ENCODE measurements around the gene IL1F10. TPM values are rescaled to one million over a fixed set of nuclear protein-coding genes. Genes with fewer than 3 reads are reported as not detected.

The IL1F10 gene
- total RNA-seq, 2 experiments from 2014 or later: not detected

DNA sequence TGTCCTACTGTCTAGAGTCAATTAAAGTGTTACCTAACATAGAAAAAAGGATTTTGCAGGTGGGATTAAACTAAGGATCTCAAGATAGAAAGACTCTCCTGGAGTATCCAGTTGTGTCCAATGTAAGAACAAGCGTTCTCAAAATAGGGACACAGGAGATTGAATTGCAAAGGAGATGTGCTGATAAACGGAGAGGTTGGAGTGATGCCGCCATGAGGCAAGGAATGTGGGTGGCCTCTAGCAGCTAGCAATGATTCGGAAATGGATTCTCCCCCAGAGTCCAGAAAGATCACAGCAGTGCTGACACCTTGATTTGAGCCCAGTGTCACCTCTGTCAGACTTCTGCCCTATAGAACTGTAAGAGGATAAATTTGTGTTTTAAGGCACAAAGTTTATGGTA, 35.5 kb downstream of the IL1F10 start:
- no peaks in the 10 kb centered on the region for H3K9me3 ChIP-seq (ENCODE audit: low read length)
- H3K36me3 ChIP-seq (ENCODE audit: insufficient read depth, low read length): no peaks in the 10 kb centered on the region
- TF ChIP-seq, protein P1, sequence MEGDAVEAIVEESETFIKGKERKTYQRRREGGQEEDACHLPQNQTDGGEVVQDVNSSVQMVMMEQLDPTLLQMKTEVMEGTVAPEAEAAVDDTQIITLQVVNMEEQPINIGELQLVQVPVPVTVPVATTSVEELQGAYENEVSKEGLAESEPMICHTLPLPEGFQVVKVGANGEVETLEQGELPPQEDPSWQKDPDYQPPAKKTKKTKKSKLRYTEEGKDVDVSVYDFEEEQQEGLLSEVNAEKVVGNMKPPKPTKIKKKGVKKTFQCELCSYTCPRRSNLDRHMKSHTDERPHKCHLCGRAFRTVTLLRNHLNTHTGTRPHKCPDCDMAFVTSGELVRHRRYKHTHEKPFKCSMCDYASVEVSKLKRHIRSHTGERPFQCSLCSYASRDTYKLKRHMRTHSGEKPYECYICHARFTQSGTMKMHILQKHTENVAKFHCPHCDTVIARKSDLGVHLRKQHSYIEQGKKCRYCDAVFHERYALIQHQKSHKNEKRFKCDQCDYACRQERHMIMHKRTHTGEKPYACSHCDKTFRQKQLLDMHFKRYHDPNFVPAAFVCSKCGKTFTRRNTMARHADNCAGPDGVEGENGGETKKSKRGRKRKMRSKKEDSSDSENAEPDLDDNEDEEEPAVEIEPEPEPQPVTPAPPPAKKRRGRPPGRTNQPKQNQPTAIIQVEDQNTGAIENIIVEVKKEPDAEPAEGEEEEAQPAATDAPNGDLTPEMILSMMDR (conservative IDR thresholded peaks at IDR 0.05; ENCODE audit: low read length): no peak
- no peak for TF ChIP-seq EZH2phosphoT487 (IDR thresholded peaks at IDR 0.05; ENCODE audit: borderline replicate concordance, low read depth, low read length)
- intact Hi-C loops (cut with micrococcal nuclease; ENCODE audit: unreplicated experiment): no loop called here
- ChIA-PET POLR2A (no interaction called here), CTCF (ENCODE audit: unreplicated experiment) (no interaction called here)
- no TSS peak for BruUV-seq (replicated peaks)
- H3K27ac ChIP-seq (ENCODE audit: low read depth, low read length, poor library complexity, severe bottlenecking): no peak overlapping the region
- H3K4me2 ChIP-seq (ENCODE audit: low read length): no peak overlapping the region
- H3K79me2 ChIP-seq (ENCODE audit: insufficient read depth, low read depth, low read length): no peaks in the 10 kb centered on the region
- no peaks in the 10 kb centered on the region for H4K20me1 ChIP-seq (ENCODE audit: insufficient read depth, low read length)
- H3K4me1 ChIP-seq (ENCODE audit: insufficient read depth, low read length, poor library complexity, severe bottlenecking): no peaks in the 10 kb centered on the region
- no peaks in the 10 kb centered on the region for H3K9me2 ChIP-seq (ENCODE audit: insufficient read depth, low read length)
- no peak overlapping the region for H3K4me3 ChIP-seq (ENCODE audit: low read depth, low read length, poor library complexity, severe bottlenecking)
- no peak overlapping the region for H2AFZ ChIP-seq (ENCODE audit: low read length)
- DNase-seq (ENCODE audit: low spot score): no peak

DNA sequence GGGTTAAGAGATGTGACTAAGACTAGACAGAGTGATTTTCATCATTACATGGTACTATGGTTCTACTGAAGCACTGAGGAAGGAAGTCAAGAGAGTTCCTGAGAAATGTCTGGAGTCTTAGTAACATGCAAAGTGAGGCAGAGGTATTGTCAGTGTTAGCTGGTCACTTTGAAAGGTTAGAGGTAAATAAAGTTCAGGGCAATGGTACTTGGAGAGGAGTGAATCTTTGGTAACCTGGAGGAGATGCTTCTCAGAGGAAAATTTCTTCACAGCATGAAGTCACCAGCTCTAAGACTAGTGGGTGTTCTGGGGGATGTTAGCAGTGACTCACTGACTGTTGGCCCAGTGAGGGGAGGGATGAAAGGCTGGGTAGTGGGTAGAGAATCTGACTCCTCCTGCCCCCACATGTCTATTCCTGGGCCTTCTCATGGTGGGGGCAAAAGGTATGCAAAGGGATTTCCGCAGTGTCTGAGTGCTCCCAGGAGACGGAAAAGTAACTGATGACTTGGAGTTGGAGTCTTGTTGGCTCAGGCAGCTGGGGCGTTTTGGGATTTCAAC, 36.4 kb downstream of the IL1F10 start:
- Histone ChIP-seq H3K27ac (ENCODE audit: low read depth, low read length, poor library complexity, severe bottlenecking) (no peak overlapping the region), H3K36me3 (ENCODE audit: insufficient read depth, low read length) (no peaks in the 10 kb centered on the region), H3K9me2 (ENCODE audit: insufficient read depth, low read length) (no peaks in the 10 kb centered on the region), H3K79me2 (ENCODE audit: insufficient read depth, low read depth, low read length) (no peaks in the 10 kb centered on the region), H3K4me1 (ENCODE audit: insufficient read depth, low read length, poor library complexity, severe bottlenecking) (no peaks in the 10 kb centered on the region), H3K9me3 (ENCODE audit: low read length) (no peaks in the 10 kb centered on the region), H3K4me3 (ENCODE audit: low read depth, low read length, poor library complexity, severe bottlenecking) (no peak overlapping the region), H2AFZ (ENCODE audit: low read length) (no peak overlapping the region), H4K20me1 (ENCODE audit: insufficient read depth, low read length) (no peaks in the 10 kb centered on the region), H3K4me2 (ENCODE audit: low read length) (no peak overlapping the region)
- no TSS peak for BruUV-seq (replicated peaks)
- DNase-seq (ENCODE audit: low spot score): no peak
- CTCF ChIA-PET (ENCODE audit: unreplicated experiment): no interaction called here
- intact Hi-C loops (cut with micrococcal nuclease; ENCODE audit: unreplicated experiment): no loop called here
- TF ChIP-seq, protein P1 (conservative IDR thresholded peaks at IDR 0.05; ENCODE audit: low read length): no peak
- TF ChIP-seq EZH2phosphoT487 (IDR thresholded peaks at IDR 0.05; ENCODE audit: borderline replicate concordance, low read depth, low read length): no peak
- POLR2A ChIA-PET: no interaction called here

DNA sequence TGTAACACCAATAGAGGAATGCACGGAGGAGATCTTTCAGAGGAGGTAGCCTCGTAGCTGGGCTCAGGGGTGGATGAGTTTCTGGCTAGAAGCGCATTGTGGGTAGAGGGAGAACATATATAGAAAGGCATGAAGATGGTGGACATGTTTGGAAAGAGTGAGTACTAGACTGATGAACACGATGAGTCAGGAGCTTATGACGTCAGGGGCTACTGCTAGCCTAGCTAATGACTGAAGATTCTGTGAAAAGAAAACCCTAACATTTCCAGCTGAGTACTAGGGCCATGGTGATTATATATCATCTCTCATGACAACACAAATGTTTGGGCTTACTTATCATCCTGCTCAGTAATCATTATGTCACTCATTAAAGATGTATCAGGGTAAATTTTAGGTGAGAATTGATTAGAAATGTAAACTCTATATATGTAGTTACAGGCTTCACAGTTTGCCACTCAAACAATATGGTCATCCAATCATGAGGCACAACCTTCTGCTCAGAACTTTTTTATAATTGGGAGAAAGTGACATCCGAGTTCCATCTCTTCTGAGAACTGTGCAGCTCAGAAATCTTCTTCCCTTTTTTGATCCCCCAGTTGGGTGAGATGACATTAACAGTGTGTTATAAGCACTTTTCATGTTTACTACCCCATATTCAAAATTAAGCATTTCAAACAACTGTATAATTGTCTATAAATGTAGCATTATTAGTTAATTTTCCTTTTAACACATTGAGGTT, 37.4 kb downstream of the IL1F10 start:
- no TSS peak for BruUV-seq (replicated peaks)
- Histone ChIP-seq H3K4me3 (ENCODE audit: low read depth, low read length, poor library complexity, severe bottlenecking) (no peak overlapping the region), H3K79me2 (ENCODE audit: insufficient read depth, low read depth, low read length) (no peaks in the 10 kb centered on the region), H3K36me3 (ENCODE audit: insufficient read depth, low read length) (no peaks in the 10 kb centered on the region), H2AFZ (ENCODE audit: low read length) (no peak overlapping the region), H3K27ac (ENCODE audit: low read depth, low read length, poor library complexity, severe bottlenecking) (no peak overlapping the region), H3K4me1 (ENCODE audit: insufficient read depth, low read length, poor library complexity, severe bottlenecking) (no peaks in the 10 kb centered on the region), H3K4me2 (ENCODE audit: low read length) (no peak overlapping the region), H4K20me1 (ENCODE audit: insufficient read depth, low read length) (no peaks in the 10 kb centered on the region), H3K9me2 (ENCODE audit: insufficient read depth, low read length) (no peaks in the 10 kb centered on the region), H3K9me3 (ENCODE audit: low read length) (no peaks in the 10 kb centered on the region)
- ChIA-PET POLR2A (no interaction called here), CTCF (ENCODE audit: unreplicated experiment) (no interaction called here)
- no peak for DNase-seq (ENCODE audit: low spot score)
- TF ChIP-seq, protein P1 (conservative IDR thresholded peaks at IDR 0.05; ENCODE audit: low read length): no peak
- intact Hi-C loops (cut with micrococcal nuclease; ENCODE audit: unreplicated experiment): no loop called here
